GM23338 (cell line): ENCODE data around the gene GPR149. TPM values are rescaled to one million over a fixed set of nuclear protein-coding genes. Genes with fewer than 3 reads are reported as not detected.
"Not testable (repeated sequence)": the region's sequence is repeated elsewhere in the genome, so short reads cannot be mapped to it uniquely, and the experiment has no call there.

Experiments used
- ATAC-seq: fragments of 200-7000 bp; cut with Tn5 transposase; 3 replicates; pipeline ENCODE4 v1.9.1; 2020
- DNase-seq: peaks from one replicate; pipeline ENCODE4 v3.0.0-alpha.2; 2015; ENCODE audit warnings: low spot score
- H2AFZ ChIP-seq: fragments of 200-600 bp; sonication (generic); 2 replicates; pipeline ENCODE4 v1.8.0; 2016; ENCODE audit warnings: antibody characterized with exemption, mild to moderate bottlenecking, moderate library complexity
- H3F3A ChIP-seq: fragments of 200-600 bp; sonication (generic); replicated peaks from 2 replicates; pipeline ENCODE4 v1.8.0; 2017; ENCODE audit warnings: antibody characterized with exemption, mixed run types, low read depth
- H3K27ac ChIP-seq: fragments of 200-600 bp; sonication (generic); 2 replicates; pipeline ENCODE4 v1.6.1; 2016; ENCODE audit warnings: low read depth
- H3K27me3 ChIP-seq: fragments of 200-600 bp; sonication (generic); 2 replicates; pipeline ENCODE4 v1.8.0; 2016; ENCODE audit warnings: mild to moderate bottlenecking, mixed run types, moderate library complexity; ENCODE audit not compliant: insufficient read depth
- H3K36me3 ChIP-seq: fragments of 200-600 bp; sonication (generic); 2 replicates; pipeline ENCODE4 v1.8.0; 2016; ENCODE audit warnings: mild to moderate bottlenecking; ENCODE audit not compliant: insufficient read depth
- H3K4me1 ChIP-seq: fragments of 200-600 bp; sonication (generic); 2 replicates; pipeline ENCODE4 v1.8.0; 2016; ENCODE audit warnings: mild to moderate bottlenecking, moderate library complexity; ENCODE audit not compliant: insufficient read depth
- H3K4me2 ChIP-seq: fragments of 200-600 bp; sonication (generic); 2 replicates; pipeline ENCODE4 v1.7.1; 2017; ENCODE audit warnings: mixed run types
- H3K4me3 ChIP-seq: fragments of 200-600 bp; sonication (generic); 2 replicates; pipeline ENCODE4 v1.6.1; 2016; ENCODE audit warnings: mixed run types
- H3K79me2 ChIP-seq: fragments of 200-600 bp; sonication (generic); replicated peaks from 2 replicates; pipeline ENCODE4 v1.8.0; 2017; ENCODE audit warnings: mild to moderate bottlenecking; ENCODE audit not compliant: insufficient read depth
- H3K9me2 ChIP-seq: fragments of 200-600 bp; sonication (generic); 2 replicates; pipeline ENCODE4 v1.8.0; 2017; ENCODE audit not compliant: insufficient read depth
- H4K20me1 ChIP-seq: fragments of 200-600 bp; sonication (generic); replicated peaks from 2 replicates; pipeline ENCODE4 v1.8.0; 2017; ENCODE audit warnings: mild to moderate bottlenecking; ENCODE audit not compliant: insufficient read depth
- H3K27ac Mint-ChIP-seq: 2 replicates; pipeline ENCODE4 v1.8.0; 2020; ENCODE audit warnings: inconsistent platforms, mild to moderate bottlenecking, moderate library complexity, mixed read lengths
- H3K27me3 Mint-ChIP-seq: 3 replicates; pipeline ENCODE4 v1.8.0; 2022; ENCODE audit warnings: low read depth, mild to moderate bottlenecking, moderate library complexity, mixed read lengths, inconsistent platforms; ENCODE audit not compliant: insufficient read depth, poor library complexity
- H3K36me3 Mint-ChIP-seq: 3 replicates; pipeline ENCODE4 v1.8.0; 2021; ENCODE audit warnings: low read depth, mild to moderate bottlenecking, inconsistent platforms, moderate library complexity, mixed read lengths
- H3K4me1 Mint-ChIP-seq: 3 replicates; pipeline ENCODE4 v1.8.0; 2020; ENCODE audit warnings: mild to moderate bottlenecking, inconsistent platforms, mixed read lengths
- H3K4me3 Mint-ChIP-seq: 3 replicates; pipeline ENCODE4 v1.8.0; 2021; ENCODE audit warnings: moderate library complexity, mild to moderate bottlenecking, inconsistent platforms, mixed read lengths
- H3K9me3 Mint-ChIP-seq: 3 replicates; pipeline ENCODE4 v1.8.0; 2020; ENCODE audit warnings: moderate library complexity, mild to moderate bottlenecking, inconsistent platforms, mixed read lengths
- CTCF ChIP-seq, 2 experiments: fragments of 200-600 bp in 1 of 2; sonication (generic) in 1 of 2; conservative IDR thresholded peaks; 2 replicates each; pipeline versions ENCODE4 v1.5.1 to v1.6.1; 2016 to 2017; ENCODE audit warnings: antibody characterized with exemption in 2 of 2, low read depth in 2 of 2, mild to moderate bottlenecking in 2 of 2, moderate library complexity in 1 of 2
- ETS1 ChIP-seq: IDR thresholded peaks from 2 replicates; pipeline ENCODE4 v1.6.1; 2016; ENCODE audit warnings: antibody characterized with exemption
- EZH2 ChIP-seq: fragments of 200-600 bp; sonication (generic); IDR thresholded peaks from one replicate; pipeline ENCODE4 v1.8.0; 2017; ENCODE audit warnings: antibody characterized with exemption, mild to moderate bottlenecking, low read depth; ENCODE audit not compliant: unreplicated experiment
- EZH2phosphoT487 ChIP-seq: fragments of 200-600 bp; sonication (generic); IDR thresholded peaks from one replicate; pipeline ENCODE4 v1.8.1; 2018; ENCODE audit warnings: antibody characterized with exemption; ENCODE audit not compliant: unreplicated experiment
- POLR2AphosphoS5 ChIP-seq: IDR thresholded peaks from 2 replicates; pipeline ENCODE4 v1.6.1; 2016; ENCODE audit warnings: antibody characterized with exemption, low read depth
- ZNF114 ChIP-seq: fragments of 250-450 bp; sonication (Bioruptor Pico); IDR thresholded peaks from 2 replicates; pipeline ENCODE4 v1.5.0; 2020; ENCODE audit warnings: mild to moderate bottlenecking, moderate library complexity
- polyA plus RNA-seq: library from polyadenylated mRNA; unstranded; fragments of >200 nt; fragmentation: Nextera tagmentation; extraction: Ambion mirVana; gene quantifications from 2 replicates; pipeline ENCODE4 v1.2.1, GENCODE V29; 2016
- total RNA-seq: library from RNA; depleted of rRNA; stranded (reverse); fragments of >200 nt; shearing (Covaris generic); gene quantifications from 2 replicates; pipeline ENCODE4 v1.2.3, GENCODE V29; 2014
- TF ChIP-seq, protein P1 (sequence below): fragments of 250-450 bp; sonication (Bioruptor Pico); IDR thresholded peaks from 2 replicates; pipeline ENCODE4 v1.5.0; 2020; ENCODE audit warnings: mild to moderate bottlenecking, moderate library complexity

GPR149 gene
- total and polyA plus RNA-seq, 2 experiments from 2014 or later = 0.11 to 0.21 TPM

GRCh38 chr3:154458560-154458959 lies 28.6 kb upstream of the GPR149 start:
- Histone ChIP-seq H3K9me2 (peaks cover 11% of the 10 kb centered on the region), H3K27me3 (no peaks in the 10 kb centered on the region), H3F3A (no peaks in the 10 kb centered on the region), H4K20me1 (no peaks in the 10 kb centered on the region), H3K4me2 (no peak overlapping the region), H3K4me3 (no peak overlapping the region), H3K27ac (no peak overlapping the region), H3K79me2 (no peaks in the 10 kb centered on the region), H3K4me1 (no peaks in the 10 kb centered on the region), H2AFZ (no peak overlapping the region), H3K36me3 (no peaks in the 10 kb centered on the region)
- no peak for DNase-seq
- H3K27ac Mint-ChIP-seq = no peak overlapping the region
- H3K27me3 Mint-ChIP-seq = peaks cover under 1% of the 10 kb centered on the region
- H3K36me3 Mint-ChIP-seq = no peaks in the 10 kb centered on the region; the same call in 2 of the 3 replicates
- H3K9me3 Mint-ChIP-seq = peaks cover 3% of the 10 kb centered on the region; the same call in 2 of the 3 replicates
- TF ChIP-seq ZNF114 (no peak), EZH2phosphoT487 (no peak), POLR2AphosphoS5 (no peak), CTCF (conservative IDR thresholded peaks at IDR 0.05; ENCODE audit: low read depth in 2 of 2) (no peak), ETS1 (no peak)
- H3K4me3 Mint-ChIP-seq = no peak overlapping the region
- no peak for ATAC-seq
- no peaks in the 10 kb centered on the region for H3K4me1 Mint-ChIP-seq

- H3K27ac ChIP-seq = not testable (repeated sequence)
Observed at GRCh38 chr3:154439081-154439480, 9.1 kb upstream of the GPR149 start.

GRCh38 chr3:154431043-154431442 lies 1.1 kb upstream of the GPR149 start:
- no peaks in the 10 kb centered on the region for H3K9me3 Mint-ChIP-seq
- peaks cover 30% of the 10 kb centered on the region for H3K27me3 Mint-ChIP-seq
- H3K36me3 Mint-ChIP-seq = no peaks in the 10 kb centered on the region
- Histone ChIP-seq H3K27ac (no peak overlapping the region), H3K36me3 (no peaks in the 10 kb centered on the region), H3F3A (no peaks in the 10 kb centered on the region), H3K4me3 (no peak overlapping the region), H3K27me3 (peaks cover 33% of the 10 kb centered on the region), H3K4me1 (peaks cover 27% of the 10 kb centered on the region), H3K79me2 (no peaks in the 10 kb centered on the region), H2AFZ (no peak overlapping the region), H3K4me2 (no peak overlapping the region), H3K9me2 (no peaks in the 10 kb centered on the region), H4K20me1 (no peaks in the 10 kb centered on the region)
- H3K27ac Mint-ChIP-seq = no peak overlapping the region
- H3K4me1 Mint-ChIP-seq = peaks cover 23% of the 10 kb centered on the region; the same call in 2 of the 3 replicates
- ATAC-seq = no peak
- no peak for DNase-seq
- H3K4me3 Mint-ChIP-seq = no peak overlapping the region
- TF ChIP-seq ZNF114 (no peak), EZH2 (no peak)
- TF ChIP-seq, protein P1, sequence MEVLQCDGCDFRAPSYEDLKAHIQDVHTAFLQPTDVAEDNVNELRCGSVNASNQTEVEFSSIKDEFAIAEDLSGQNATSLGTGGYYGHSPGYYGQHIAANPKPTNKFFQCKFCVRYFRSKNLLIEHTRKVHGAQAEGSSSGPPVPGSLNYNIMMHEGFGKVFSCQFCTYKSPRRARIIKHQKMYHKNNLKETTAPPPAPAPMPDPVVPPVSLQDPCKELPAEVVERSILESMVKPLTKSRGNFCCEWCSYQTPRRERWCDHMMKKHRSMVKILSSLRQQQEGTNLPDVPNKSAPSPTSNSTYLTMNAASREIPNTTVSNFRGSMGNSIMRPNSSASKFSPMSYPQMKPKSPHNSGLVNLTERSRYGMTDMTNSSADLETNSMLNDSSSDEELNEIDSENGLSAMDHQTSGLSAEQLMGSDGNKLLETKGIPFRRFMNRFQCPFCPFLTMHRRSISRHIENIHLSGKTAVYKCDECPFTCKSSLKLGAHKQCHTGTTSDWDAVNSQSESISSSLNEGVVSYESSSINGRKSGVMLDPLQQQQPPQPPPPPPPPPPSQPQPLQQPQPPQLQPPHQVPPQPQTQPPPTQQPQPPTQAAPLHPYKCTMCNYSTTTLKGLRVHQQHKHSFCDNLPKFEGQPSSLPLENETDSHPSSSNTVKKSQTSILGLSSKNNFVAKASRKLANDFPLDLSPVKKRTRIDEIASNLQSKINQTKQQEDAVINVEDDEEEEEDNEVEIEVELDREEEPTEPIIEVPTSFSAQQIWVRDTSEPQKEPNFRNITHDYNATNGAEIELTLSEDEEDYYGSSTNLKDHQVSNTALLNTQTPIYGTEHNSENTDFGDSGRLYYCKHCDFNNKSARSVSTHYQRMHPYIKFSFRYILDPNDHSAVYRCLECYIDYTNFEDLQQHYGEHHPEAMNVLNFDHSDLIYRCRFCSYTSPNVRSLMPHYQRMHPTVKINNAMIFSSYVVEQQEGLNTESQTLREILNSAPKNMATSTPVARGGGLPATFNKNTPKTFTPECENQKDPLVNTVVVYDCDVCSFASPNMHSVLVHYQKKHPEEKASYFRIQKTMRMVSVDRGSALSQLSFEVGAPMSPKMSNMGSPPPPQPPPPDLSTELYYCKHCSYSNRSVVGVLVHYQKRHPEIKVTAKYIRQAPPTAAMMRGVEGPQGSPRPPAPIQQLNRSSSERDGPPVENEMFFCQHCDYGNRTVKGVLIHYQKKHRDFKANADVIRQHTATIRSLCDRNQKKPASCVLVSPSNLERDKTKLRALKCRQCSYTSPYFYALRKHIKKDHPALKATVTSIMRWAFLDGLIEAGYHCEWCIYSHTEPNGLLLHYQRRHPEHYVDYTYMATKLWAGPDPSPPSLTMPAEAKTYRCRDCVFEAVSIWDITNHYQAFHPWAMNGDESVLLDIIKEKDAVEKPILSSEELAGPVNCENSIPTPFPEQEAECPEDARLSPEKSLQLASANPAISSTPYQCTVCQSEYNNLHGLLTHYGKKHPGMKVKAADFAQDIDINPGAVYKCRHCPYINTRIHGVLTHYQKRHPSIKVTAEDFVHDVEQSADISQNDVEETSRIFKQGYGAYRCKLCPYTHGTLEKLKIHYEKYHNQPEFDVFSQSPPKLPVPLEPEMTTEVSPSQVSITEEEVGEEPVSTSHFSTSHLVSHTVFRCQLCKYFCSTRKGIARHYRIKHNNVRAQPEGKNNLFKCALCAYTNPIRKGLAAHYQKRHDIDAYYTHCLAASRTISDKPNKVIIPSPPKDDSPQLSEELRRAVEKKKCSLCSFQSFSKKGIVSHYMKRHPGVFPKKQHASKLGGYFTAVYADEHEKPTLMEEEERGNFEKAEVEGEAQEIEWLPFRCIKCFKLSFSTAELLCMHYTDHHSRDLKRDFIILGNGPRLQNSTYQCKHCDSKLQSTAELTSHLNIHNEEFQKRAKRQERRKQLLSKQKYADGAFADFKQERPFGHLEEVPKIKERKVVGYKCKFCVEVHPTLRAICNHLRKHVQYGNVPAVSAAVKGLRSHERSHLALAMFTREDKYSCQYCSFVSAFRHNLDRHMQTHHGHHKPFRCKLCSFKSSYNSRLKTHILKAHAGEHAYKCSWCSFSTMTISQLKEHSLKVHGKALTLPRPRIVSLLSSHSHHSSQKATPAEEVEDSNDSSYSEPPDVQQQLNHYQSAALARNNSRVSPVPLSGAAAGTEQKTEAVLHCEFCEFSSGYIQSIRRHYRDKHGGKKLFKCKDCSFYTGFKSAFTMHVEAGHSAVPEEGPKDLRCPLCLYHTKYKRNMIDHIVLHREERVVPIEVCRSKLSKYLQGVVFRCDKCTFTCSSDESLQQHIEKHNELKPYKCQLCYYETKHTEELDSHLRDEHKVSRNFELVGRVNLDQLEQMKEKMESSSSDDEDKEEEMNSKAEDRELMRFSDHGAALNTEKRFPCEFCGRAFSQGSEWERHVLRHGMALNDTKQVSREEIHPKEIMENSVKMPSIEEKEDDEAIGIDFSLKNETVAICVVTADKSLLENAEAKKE = no peak

More at GRCh38 chr3:154439081-154439480, 9.1 kb upstream of the GPR149 start:
- not testable (repeated sequence) for H3K27me3 ChIP-seq, H3K9me2 ChIP-seq, H3K4me3 ChIP-seq, H3K79me2 ChIP-seq, DNase-seq, H3F3A ChIP-seq, H3K4me3 Mint-ChIP-seq, H4K20me1 ChIP-seq, H3K36me3 Mint-ChIP-seq, H3K9me3 Mint-ChIP-seq, H3K27me3 Mint-ChIP-seq, H3K4me2 ChIP-seq, H3K36me3 ChIP-seq, H3K4me1 ChIP-seq, H3K27ac Mint-ChIP-seq, H3K4me1 Mint-ChIP-seq, ATAC-seq
- H2AFZ ChIP-seq = peak overlapping the region; percentile 15; the same call in 1 of the 2 replicates
